Measurements from ENCODE around the gene ACOXL. TPM values are rescaled to one million over a fixed set of nuclear protein-coding genes. Genes with fewer than 3 reads are reported as not detected.

Gene ACOXL
- total and polyA plus RNA-seq, 5 donors from 2014 or later = 0.17 TPM; not detected in 4

DNA sequence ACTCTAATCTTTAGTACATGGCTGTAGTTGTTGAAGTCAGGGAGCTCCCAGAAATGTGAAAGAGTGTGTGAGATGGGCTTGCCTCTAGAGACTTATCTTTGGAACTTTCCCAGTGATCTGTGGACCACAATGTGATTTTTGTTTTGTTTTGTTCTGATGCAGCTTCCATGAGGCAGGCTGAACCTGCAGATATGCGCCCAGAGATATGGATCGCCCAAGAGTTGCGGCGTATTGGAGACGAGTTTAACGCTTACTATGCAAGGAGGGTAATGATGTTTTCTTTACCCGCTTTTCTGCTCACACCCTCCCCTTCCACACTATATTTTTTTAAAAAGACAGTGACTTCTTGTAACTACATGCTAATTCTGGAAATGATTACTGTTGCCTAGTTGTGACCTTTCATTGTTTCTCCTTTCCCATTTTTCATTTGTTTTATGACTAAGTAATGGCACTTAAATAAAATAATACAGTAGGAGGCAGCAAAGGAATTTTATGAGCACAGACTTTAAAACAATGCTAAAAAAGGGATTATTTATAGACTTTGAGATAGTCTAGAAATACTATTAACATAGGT, 417.6 kb downstream of the ACOXL start:
- Mint-ChIP-seq H3K27me3 (peaks cover 11% of the 10 kb centered on the region), H3K27ac (peak overlapping the region in 1 of 3 donors; percentile 8), H3K4me3 (no peak overlapping the region), H3K9me3 (no peaks in the 10 kb centered on the region), H3K4me1 (peaks cover 10 to 28% (median 16%) of the 10 kb centered on the region in 4 donors), H3K36me3 (peaks cover 48% of the 10 kb centered on the region)
- DNase-seq = no peak
- no peaks in the 10 kb centered on the region for H3K27me3 ChIP-seq (ENCODE audit: control insufficient read depth, insufficient read depth, low read length)
- H3K9me3 ChIP-seq (ENCODE audit: control insufficient read depth in 2 of 2, low read length in 2 of 2) = no peaks in the 10 kb centered on the region
- no peak overlapping the region for H3K27ac ChIP-seq (ENCODE audit: insufficient read depth, low read length, poor library complexity, severe bottlenecking)
- H3K36me3 ChIP-seq (ENCODE audit: control insufficient read depth, insufficient read depth, low read length) = peaks cover 32% of the 10 kb centered on the region
- no peaks in the 10 kb centered on the region for H3K4me1 ChIP-seq (ENCODE audit: control insufficient read depth, insufficient read depth, low read length, poor library complexity, severe bottlenecking)
- ATAC-seq (ENCODE audit: low read depth in 2 of 2) = no peak
- H3K4me3 ChIP-seq (ENCODE audit: low read depth, low read length) = no peak overlapping the region

DNA sequence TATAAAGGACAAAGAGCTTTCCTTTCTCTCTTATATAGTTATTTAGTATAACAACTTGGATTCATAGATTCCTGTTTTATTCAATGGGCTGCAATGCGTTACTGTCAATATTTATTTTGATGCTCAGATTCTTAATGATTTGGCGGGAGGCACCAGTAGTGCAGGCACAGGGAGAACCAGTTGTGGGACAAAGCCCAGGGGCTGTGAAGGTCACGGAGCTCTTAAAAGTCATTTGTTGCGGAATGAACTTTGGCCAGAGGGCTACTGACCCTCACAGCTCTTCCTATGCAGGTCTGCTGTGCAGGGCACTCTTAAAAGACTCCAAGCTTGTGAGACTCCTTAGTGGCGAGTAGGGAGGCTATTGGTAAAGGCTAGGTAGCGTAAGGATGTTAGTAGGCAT, 422.4 kb downstream of the ACOXL start:
- Histone ChIP-seq H3K4me1 (ENCODE audit: control insufficient read depth, insufficient read depth, low read length, poor library complexity, severe bottlenecking) (no peaks in the 10 kb centered on the region), H3K9me3 (ENCODE audit: control insufficient read depth in 2 of 2, low read length in 2 of 2) (no peaks in the 10 kb centered on the region), H3K27ac (ENCODE audit: insufficient read depth, low read length, poor library complexity, severe bottlenecking) (no peak overlapping the region), H3K27me3 (ENCODE audit: control insufficient read depth, insufficient read depth, low read length) (no peaks in the 10 kb centered on the region), H3K36me3 (ENCODE audit: control insufficient read depth, insufficient read depth, low read length) (peaks cover 34% of the 10 kb centered on the region), H3K4me3 (ENCODE audit: low read depth, low read length) (no peak overlapping the region)
- Mint-ChIP-seq H3K9me3 (peaks cover 0 to 1% (median 0%) of the 10 kb centered on the region in 7 donors), H3K4me3 (no peak overlapping the region), H3K27me3 (peaks cover 17% of the 10 kb centered on the region), H3K27ac (peak overlapping the region in 1 of 3 donors; percentile 5), H3K4me1 (peaks cover 6 to 19% (median 14%) of the 10 kb centered on the region in 4 donors), H3K36me3 (peaks cover 77% of the 10 kb centered on the region)
- no peak for ATAC-seq (ENCODE audit: low read depth in 2 of 2)
- DNase-seq = no peak

DNA sequence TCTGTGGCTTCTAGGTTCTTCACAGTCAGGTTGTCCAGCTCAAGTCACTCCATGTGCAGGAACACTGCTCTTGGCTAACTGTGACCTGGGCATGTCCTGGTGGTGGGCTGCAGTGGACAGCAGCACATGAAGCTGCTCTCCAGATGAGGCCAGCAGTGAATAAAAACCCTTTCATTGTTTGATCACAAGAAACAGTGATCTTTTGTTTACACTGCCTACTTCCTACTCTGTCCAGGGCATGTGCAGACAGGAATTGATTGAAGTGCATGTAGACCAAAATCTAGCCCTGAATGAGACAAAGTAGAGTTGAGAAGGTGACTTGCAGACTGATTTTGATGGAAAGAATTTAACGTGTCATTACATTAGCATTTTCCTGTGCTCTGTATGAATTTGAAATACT, 423.2 kb downstream of the ACOXL start:
- Histone ChIP-seq H3K27me3 (ENCODE audit: control insufficient read depth, insufficient read depth, low read length) (no peaks in the 10 kb centered on the region), H3K27ac (ENCODE audit: insufficient read depth, low read length, poor library complexity, severe bottlenecking) (no peak overlapping the region), H3K4me3 (ENCODE audit: low read depth, low read length) (no peak overlapping the region), H3K36me3 (ENCODE audit: control insufficient read depth, insufficient read depth, low read length) (peaks cover 38% of the 10 kb centered on the region), H3K4me1 (ENCODE audit: control insufficient read depth, insufficient read depth, low read length, poor library complexity, severe bottlenecking) (no peaks in the 10 kb centered on the region), H3K9me3 (ENCODE audit: control insufficient read depth in 2 of 2, low read length in 2 of 2) (no peaks in the 10 kb centered on the region)
- Mint-ChIP-seq H3K4me1 (peaks cover 0 to 21% (median 14%) of the 10 kb centered on the region in 4 donors), H3K27me3 (peaks cover 15% of the 10 kb centered on the region), H3K9me3 (peaks cover 0 to 1% (median 0%) of the 10 kb centered on the region in 7 donors), H3K27ac (no peak overlapping the region), H3K36me3 (peaks cover 77% of the 10 kb centered on the region), H3K4me3 (no peak overlapping the region)
- no peak for DNase-seq
- ATAC-seq (ENCODE audit: low read depth in 2 of 2) = no peak

DNA sequence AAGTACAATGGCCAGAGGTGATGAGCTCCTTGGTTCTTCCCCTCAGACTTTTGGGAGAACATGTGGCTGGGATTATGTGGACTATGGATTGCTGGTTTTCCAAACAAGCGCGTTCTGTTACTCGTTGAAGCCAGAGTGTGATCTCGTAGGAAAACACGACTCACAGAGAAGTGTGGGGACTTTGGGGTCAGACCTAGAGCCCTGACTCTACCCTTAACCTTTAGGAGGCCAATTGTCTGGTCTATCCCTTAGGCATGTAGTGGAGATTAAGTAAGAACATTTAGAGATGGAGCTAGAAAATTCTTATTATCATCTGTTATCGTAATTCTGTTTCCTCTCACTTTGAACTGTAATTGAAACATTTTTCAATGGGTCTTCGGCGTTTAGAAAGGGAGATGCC, 424.2 kb downstream of the ACOXL start:
- no peaks in the 10 kb centered on the region for H3K4me1 ChIP-seq (ENCODE audit: control insufficient read depth, insufficient read depth, low read length, poor library complexity, severe bottlenecking)
- ATAC-seq (ENCODE audit: low read depth in 2 of 2) (no peak), DNase-seq (no peak)
- peaks cover 0 to 1% (median 0%) of the 10 kb centered on the region in 7 donors for H3K9me3 Mint-ChIP-seq
- H3K4me3 Mint-ChIP-seq = no peak overlapping the region
- H3K4me1 Mint-ChIP-seq = peaks cover 0 to 26% (median 16%) of the 10 kb centered on the region in 4 donors
- no peaks in the 10 kb centered on the region for H3K27me3 ChIP-seq (ENCODE audit: control insufficient read depth, insufficient read depth, low read length)
- no peaks in the 10 kb centered on the region for H3K9me3 ChIP-seq (ENCODE audit: control insufficient read depth in 2 of 2, low read length in 2 of 2)
- peaks cover 22% of the 10 kb centered on the region for H3K27me3 Mint-ChIP-seq
- no peak overlapping the region for H3K4me3 ChIP-seq (ENCODE audit: low read depth, low read length)
- H3K27ac ChIP-seq (ENCODE audit: insufficient read depth, low read length, poor library complexity, severe bottlenecking) = no peak overlapping the region
- peaks cover 32% of the 10 kb centered on the region for H3K36me3 ChIP-seq (ENCODE audit: control insufficient read depth, insufficient read depth, low read length)
- peaks cover 79% of the 10 kb centered on the region for H3K36me3 Mint-ChIP-seq
- peak overlapping the region in 1 of 3 donors; percentile 36 for H3K27ac Mint-ChIP-seq

DNA sequence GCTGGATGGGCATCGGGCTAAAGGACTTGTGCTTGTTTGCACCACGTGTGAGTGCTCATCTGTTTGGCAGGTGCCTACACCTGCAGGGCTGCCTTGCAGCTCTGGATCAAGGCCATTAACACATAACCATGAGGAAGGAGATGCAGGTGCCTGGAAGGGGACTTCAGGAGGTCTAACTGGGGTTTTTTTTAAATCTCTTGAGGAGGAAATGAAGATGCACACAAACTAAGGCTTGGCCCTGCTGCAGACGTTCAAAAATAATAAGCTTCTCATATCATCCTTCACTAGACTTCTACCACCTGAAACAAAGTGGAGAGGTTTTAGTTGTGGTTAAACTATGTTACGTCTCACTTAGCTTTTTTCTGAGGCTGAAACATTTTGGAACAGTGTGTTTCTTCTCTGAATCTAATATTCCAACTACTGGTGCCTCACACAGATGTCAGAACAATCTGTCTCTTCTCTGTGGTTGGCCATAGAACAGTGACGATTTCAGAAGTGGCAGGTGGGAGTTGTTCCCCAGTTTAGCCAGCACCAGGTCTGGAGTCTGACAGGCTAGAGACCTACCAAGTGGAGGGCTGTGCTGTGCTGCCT, 424.8 kb downstream of the ACOXL start:
- peaks cover 79% of the 10 kb centered on the region for H3K36me3 Mint-ChIP-seq
- ATAC-seq (ENCODE audit: low read depth in 2 of 2) = no peak
- H3K4me3 Mint-ChIP-seq = no peak overlapping the region
- Histone ChIP-seq H3K36me3 (ENCODE audit: control insufficient read depth, insufficient read depth, low read length) (peaks cover 28% of the 10 kb centered on the region), H3K9me3 (ENCODE audit: control insufficient read depth in 2 of 2, low read length in 2 of 2) (no peaks in the 10 kb centered on the region), H3K27ac (ENCODE audit: insufficient read depth, low read length, poor library complexity, severe bottlenecking) (no peak overlapping the region), H3K27me3 (ENCODE audit: control insufficient read depth, insufficient read depth, low read length) (no peaks in the 10 kb centered on the region), H3K4me1 (ENCODE audit: control insufficient read depth, insufficient read depth, low read length, poor library complexity, severe bottlenecking) (peaks cover 4% of the 10 kb centered on the region), H3K4me3 (ENCODE audit: low read depth, low read length) (no peak overlapping the region)
- peaks cover 22% of the 10 kb centered on the region for H3K27me3 Mint-ChIP-seq
- DNase-seq = no peak
- peaks cover 0 to 1% (median 0%) of the 10 kb centered on the region in 7 donors for H3K9me3 Mint-ChIP-seq
- peak overlapping the region in 1 of 3 donors; percentile 82 for H3K27ac Mint-ChIP-seq
- peaks cover under 1 to 31% (median 20%) of the 10 kb centered on the region in 4 donors for H3K4me1 Mint-ChIP-seq

DNA sequence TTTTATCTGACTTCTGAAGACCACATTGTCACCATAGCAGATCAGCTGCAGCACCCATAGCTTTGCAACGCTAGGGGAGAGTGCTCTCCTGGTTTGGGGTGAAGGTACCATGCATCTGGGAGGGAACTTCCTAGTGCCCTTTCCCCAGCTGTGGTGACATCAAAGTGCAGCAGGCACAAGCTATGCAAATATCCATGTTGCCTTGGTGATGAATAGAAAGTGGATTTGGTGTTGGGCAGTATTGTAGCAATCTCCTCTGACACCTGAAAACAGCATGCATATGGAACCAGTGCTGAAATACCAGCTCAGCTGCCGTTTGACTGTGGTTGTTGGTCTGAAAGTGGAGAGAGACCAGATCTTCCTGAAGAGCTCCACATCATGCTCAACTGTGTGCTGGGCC, 425.4 kb downstream of the ACOXL start:
- H3K27me3 ChIP-seq (ENCODE audit: control insufficient read depth, insufficient read depth, low read length) = no peaks in the 10 kb centered on the region
- H3K36me3 Mint-ChIP-seq = peaks cover 83% of the 10 kb centered on the region
- peaks cover 7 to 37% (median 25%) of the 10 kb centered on the region in 4 donors for H3K4me1 Mint-ChIP-seq
- H3K27me3 Mint-ChIP-seq = peaks cover 25% of the 10 kb centered on the region
- ATAC-seq (ENCODE audit: low read depth in 2 of 2) = no peak
- no peak overlapping the region for H3K27ac Mint-ChIP-seq
- no peak overlapping the region for H3K27ac ChIP-seq (ENCODE audit: insufficient read depth, low read length, poor library complexity, severe bottlenecking)
- H3K4me3 Mint-ChIP-seq = no peak overlapping the region
- DNase-seq = no peak
- no peaks in the 10 kb centered on the region for H3K9me3 ChIP-seq (ENCODE audit: control insufficient read depth in 2 of 2, low read length in 2 of 2)
- H3K9me3 Mint-ChIP-seq = peaks cover 0 to 2% (median 0%) of the 10 kb centered on the region in 7 donors
- H3K36me3 ChIP-seq (ENCODE audit: control insufficient read depth, insufficient read depth, low read length) = peaks cover 26% of the 10 kb centered on the region
- no peak overlapping the region for H3K4me3 ChIP-seq (ENCODE audit: low read depth, low read length)
- peaks cover 10% of the 10 kb centered on the region for H3K4me1 ChIP-seq (ENCODE audit: control insufficient read depth, insufficient read depth, low read length, poor library complexity, severe bottlenecking)

DNA sequence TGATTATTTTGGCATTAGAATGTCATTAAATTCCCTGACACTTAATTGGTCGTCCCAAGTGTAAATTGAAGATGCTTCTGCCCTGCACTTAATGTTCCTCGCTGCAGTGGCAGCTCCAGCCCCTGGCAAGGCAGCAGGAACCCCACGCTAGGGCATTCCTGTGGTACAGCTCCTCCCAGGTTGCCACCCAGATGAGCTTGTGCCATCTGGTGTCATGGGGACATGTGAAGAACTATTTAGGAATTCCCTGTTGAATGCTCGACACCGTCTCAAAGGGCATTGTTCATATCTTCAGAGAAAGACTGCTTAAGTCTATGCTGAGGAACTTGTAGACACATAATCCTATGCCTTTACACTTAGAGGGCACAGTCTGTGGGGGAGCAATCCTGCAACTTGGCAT, 427.3 kb downstream of the ACOXL start:
- Histone ChIP-seq H3K27me3 (ENCODE audit: control insufficient read depth, insufficient read depth, low read length) (no peaks in the 10 kb centered on the region), H3K4me3 (ENCODE audit: low read depth, low read length) (no peak overlapping the region), H3K36me3 (ENCODE audit: control insufficient read depth, insufficient read depth, low read length) (peaks cover 28% of the 10 kb centered on the region), H3K9me3 (ENCODE audit: control insufficient read depth in 2 of 2, low read length in 2 of 2) (no peaks in the 10 kb centered on the region), H3K27ac (ENCODE audit: insufficient read depth, low read length, poor library complexity, severe bottlenecking) (no peak overlapping the region), H3K4me1 (ENCODE audit: control insufficient read depth, insufficient read depth, low read length, poor library complexity, severe bottlenecking) (peaks cover 13% of the 10 kb centered on the region)
- DNase-seq = no peak
- H3K27ac Mint-ChIP-seq = no peak overlapping the region
- H3K27me3 Mint-ChIP-seq = peaks cover 31% of the 10 kb centered on the region
- peaks cover 10 to 44% (median 26%) of the 10 kb centered on the region in 4 donors for H3K4me1 Mint-ChIP-seq
- no peak overlapping the region for H3K4me3 Mint-ChIP-seq
- peaks cover 0 to 2% (median 0%) of the 10 kb centered on the region in 7 donors for H3K9me3 Mint-ChIP-seq
- ATAC-seq (ENCODE audit: low read depth in 2 of 2) = no peak
- H3K36me3 Mint-ChIP-seq = peaks cover 73% of the 10 kb centered on the region

DNA sequence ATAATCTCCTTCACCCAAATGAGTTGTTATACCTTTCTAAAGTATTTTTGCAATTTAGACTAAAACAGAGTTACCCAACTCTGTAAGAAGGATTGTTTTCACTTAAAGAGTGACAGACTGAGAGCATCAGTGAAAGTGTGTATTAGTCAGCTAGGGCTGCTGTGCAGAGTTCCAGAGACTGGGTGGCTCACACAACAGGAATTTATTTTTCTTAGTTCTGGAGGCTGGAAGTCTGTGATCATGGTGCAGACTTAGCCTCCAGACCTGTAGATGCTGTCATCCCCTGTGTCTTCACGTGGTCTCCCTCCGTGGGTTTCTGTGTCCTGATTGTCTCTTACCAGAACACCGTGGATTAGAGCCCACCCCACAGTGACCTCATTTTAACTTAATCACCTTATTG, 428.4 kb downstream of the ACOXL start:
- no peak for DNase-seq
- H3K4me3 ChIP-seq (ENCODE audit: low read depth, low read length) = no peak overlapping the region
- no peak for ATAC-seq (ENCODE audit: low read depth in 2 of 2)
- Mint-ChIP-seq H3K27me3 (peaks cover 27% of the 10 kb centered on the region), H3K27ac (no peak overlapping the region), H3K36me3 (peaks cover 73% of the 10 kb centered on the region), H3K9me3 (peaks cover 0 to 2% (median 0%) of the 10 kb centered on the region in 7 donors), H3K4me3 (no peak overlapping the region), H3K4me1 (peaks cover 10 to 42% (median 23%) of the 10 kb centered on the region in 4 donors)
- H3K27me3 ChIP-seq (ENCODE audit: control insufficient read depth, insufficient read depth, low read length) = no peaks in the 10 kb centered on the region
- H3K27ac ChIP-seq (ENCODE audit: insufficient read depth, low read length, poor library complexity, severe bottlenecking) = no peak overlapping the region
- peaks cover 31% of the 10 kb centered on the region for H3K36me3 ChIP-seq (ENCODE audit: control insufficient read depth, insufficient read depth, low read length)
- no peaks in the 10 kb centered on the region for H3K9me3 ChIP-seq (ENCODE audit: control insufficient read depth in 2 of 2, low read length in 2 of 2)
- H3K4me1 ChIP-seq (ENCODE audit: control insufficient read depth, insufficient read depth, low read length, poor library complexity, severe bottlenecking) = peaks cover 13% of the 10 kb centered on the region
